K562 (cell line): ENCODE measurements around the gene RPL27. TPM values are rescaled to one million over a fixed set of nuclear protein-coding genes. Genes with fewer than 3 reads are reported as not detected.
A peak's percentile ranks its signal among the peaks of the same experiment; 100 is the strongest.

Source experiments
- C11orf30 ChIP-seq: fragments of 450-650 bp; IDR thresholded peaks from 2 replicates; pipeline ENCODE4 v1.6.1; 2016; ENCODE audit warnings: low read depth, mild to moderate bottlenecking
- CREB1 ChIP-seq, 2 experiments: sonication (generic) in 1 of 2; formaldehyde crosslinking in 1 of 2; IDR thresholded peaks; 2 replicates each; pipeline versions ENCODE4 v1.6.1 to v1.8.0; 2012 to 2022; ENCODE audit warnings: inconsistent platforms in 1 of 2, mild to moderate bottlenecking in 1 of 2, missing genetic modification reagents in 1 of 2, moderate library complexity in 1 of 2
- CREB3 ChIP-seq: fragments of 450-650 bp; conservative IDR thresholded peaks from 2 replicates; pipeline ENCODE4 v1.6.1; 2016; ENCODE audit warnings: missing genetic modification characterization, low read depth, mild to moderate bottlenecking, missing compliant biosample characterization, moderate library complexity
- CREM ChIP-seq: IDR thresholded peaks from 2 replicates; pipeline ENCODE4 v1.6.1; 2014; ENCODE audit warnings: antibody characterized with exemption, low read depth
- E2F6 ChIP-seq, 2 experiments: IDR thresholded peaks; 2 replicates each; pipeline ENCODE4 v1.6.1; 2011; ENCODE audit warnings: borderline replicate concordance in 1 of 2, control low read depth in 1 of 2, low read depth in 1 of 2, low read length in 1 of 2, mild to moderate bottlenecking in 1 of 2, mixed read lengths in 1 of 2, moderate library complexity in 1 of 2; ENCODE audit not compliant: insufficient read depth in 1 of 2, insufficient read length in 1 of 2, poor library complexity in 1 of 2, severe bottlenecking in 1 of 2; ENCODE audit errors: extremely low read depth in 1 of 2
- ILK ChIP-seq: fragments of 450-650 bp; IDR thresholded peaks from 2 replicates; pipeline ENCODE4 v1.6.1; 2016; ENCODE audit warnings: missing genetic modification characterization, low read depth, mild to moderate bottlenecking, missing compliant biosample characterization, moderate library complexity, borderline replicate concordance
- LCOR ChIP-seq: sonication (generic); formaldehyde crosslinking; IDR thresholded peaks from 2 replicates; pipeline ENCODE4 v1.8.0; 2022; ENCODE audit warnings: mild to moderate bottlenecking, missing genetic modification reagents
- LEF1 ChIP-seq: fragments of 450-650 bp; IDR thresholded peaks from 2 replicates; pipeline ENCODE4 v1.6.1; 2016; ENCODE audit warnings: mild to moderate bottlenecking
- NRF1 ChIP-seq, 2 experiments: fragments of 450-650 bp; IDR thresholded peaks in 1 of 2; conservative IDR thresholded peaks in 1 of 2; 2 replicates each; pipeline ENCODE4 v1.6.1; 2014; ENCODE audit warnings: mild to moderate bottlenecking in 2 of 2
- PHF8 ChIP-seq: fragments of 200-600 bp; sonication (generic); IDR thresholded peaks from 2 replicates; pipeline ENCODE4 v1.6.1; 2012; ENCODE audit warnings: mixed run types, mild to moderate bottlenecking, inconsistent platforms, low read length, moderate library complexity, borderline replicate concordance
- RCOR1 ChIP-seq, 2 experiments: IDR thresholded peaks; 2 replicates each; pipeline ENCODE4 v1.6.1; 2012; ENCODE audit warnings: low read depth in 2 of 2, low read length in 2 of 2, borderline replicate concordance in 1 of 2, improper control_type of control experiment in 1 of 2
- RNF219 ChIP-seq: fragments of 250-450 bp; sonication (Bioruptor Pico); IDR thresholded peaks from 2 replicates; pipeline ENCODE4 v1.5.0; 2022; ENCODE audit warnings: mild to moderate bottlenecking
- TFAM ChIP-seq: fragments of 250-450 bp; sonication (Bioruptor Pico); conservative IDR thresholded peaks from 2 replicates; pipeline ENCODE4 v1.5.0; 2021; ENCODE audit warnings: mild to moderate bottlenecking, moderate library complexity
- TGIF2 ChIP-seq: sonication (generic); formaldehyde crosslinking; IDR thresholded peaks from 2 replicates; pipeline ENCODE4 v1.8.1; 2022; ENCODE audit warnings: mild to moderate bottlenecking, missing genetic modification reagents, moderate library complexity
- ZNF253 ChIP-seq: fragments of 250-450 bp; sonication (Bioruptor Pico); conservative IDR thresholded peaks from 2 replicates; pipeline ENCODE4 v1.6.1; 2021; ENCODE audit warnings: mild to moderate bottlenecking
- ZNF282 ChIP-seq: sonication (generic); formaldehyde crosslinking; IDR thresholded peaks from 2 replicates; pipeline ENCODE4 v1.8.1; 2023; ENCODE audit warnings: missing genetic modification reagents
- polyA plus RNA-seq, 8 experiments: library from polyadenylated mRNA; depleted of rRNA in 4 of 8; stranded (reverse) in 5 of 8; unstranded in 3 of 8; fragments of >200 nt; fragmentation: Nextera tagmentation in 2 of 8; fragmentation: Illumina TruSeq in 1 of 8; extraction: Ambion mirVana in 2 of 8; extraction: Trizol in 1 of 8; gene quantifications; 2 replicates each; pipeline versions ENCODE4 v1.2.1 to v1.2.3, GENCODE V29; 2011 to 2014; ENCODE audit warnings: inconsistent platforms in 1 of 8, missing spikeins in 1 of 8
- total RNA-seq, 7 experiments: library from RNA; depleted of rRNA in 6 of 7; stranded (reverse); fragments of >200 nt in 6 of 7; fragmentation: Illumina TruSeq in 2 of 7; extraction: Trizol in 2 of 7; gene quantifications; 2 replicates each; pipeline versions ENCODE4 v1.2.1 to v1.2.3, GENCODE V29; 2011 to 2021; ENCODE audit warnings: low replicate concordance in 1 of 7
- TF ChIP-seq, protein P1 (sequence below): sonication (generic); formaldehyde crosslinking; IDR thresholded peaks from 2 replicates; pipeline ENCODE4 v1.4.0; 2020; ENCODE audit warnings: mild to moderate bottlenecking, missing genetic modification reagents

Gene RPL27
- total and polyA plus RNA-seq, 9 of the 15 experiments (the other 6 are each of a cell fraction or from before 2014, with no cell fraction given) = 1,539 to 6,155 (median 3,710) TPM

GRCh38 chr17:42979511-42980273, 18.5 kb upstream of the RPL27 start, which contains the start of gene PTGES3L (continued):
- TF ChIP-seq TGIF2 (CRISPR knock-in tag) = no peak
- no peak for TF ChIP-seq ZNF253 (CRISPR knock-in tag)
- TF ChIP-seq NRF1 (conservative IDR thresholded peaks at IDR 0.05 in 1 of 2, IDR thresholded peaks at IDR 0.05 in 1 of 2) = no peak; a peak in 1 of 4 replicates
- no peak for TF ChIP-seq ZNF282 (CRISPR knock-in tag)
- no peak for TF ChIP-seq PHF8
- TF ChIP-seq LEF1 = peak; percentile 42; the same call in 1 of the 2 replicates
- TF ChIP-seq CREB3 = no peak
- no peak for TF ChIP-seq TFAM
- TF ChIP-seq E2F6 (IDR thresholded peaks at IDR 0.05; ENCODE audit: borderline replicate concordance in 1 of 2, extremely low read depth in 1 of 2, insufficient read depth in 1 of 2, insufficient read length in 1 of 2, low read depth in 1 of 2, low read length in 1 of 2, poor library complexity in 1 of 2, severe bottlenecking in 1 of 2) = peak; percentile 56 to 63
- TF ChIP-seq RCOR1 (IDR thresholded peaks at IDR 0.05; ENCODE audit: borderline replicate concordance in 1 of 2, low read depth in 2 of 2, low read length in 2 of 2) = no peak
- no peak for TF ChIP-seq RNF219 (CRISPR knock-in tag)
- TF ChIP-seq, protein P1, sequence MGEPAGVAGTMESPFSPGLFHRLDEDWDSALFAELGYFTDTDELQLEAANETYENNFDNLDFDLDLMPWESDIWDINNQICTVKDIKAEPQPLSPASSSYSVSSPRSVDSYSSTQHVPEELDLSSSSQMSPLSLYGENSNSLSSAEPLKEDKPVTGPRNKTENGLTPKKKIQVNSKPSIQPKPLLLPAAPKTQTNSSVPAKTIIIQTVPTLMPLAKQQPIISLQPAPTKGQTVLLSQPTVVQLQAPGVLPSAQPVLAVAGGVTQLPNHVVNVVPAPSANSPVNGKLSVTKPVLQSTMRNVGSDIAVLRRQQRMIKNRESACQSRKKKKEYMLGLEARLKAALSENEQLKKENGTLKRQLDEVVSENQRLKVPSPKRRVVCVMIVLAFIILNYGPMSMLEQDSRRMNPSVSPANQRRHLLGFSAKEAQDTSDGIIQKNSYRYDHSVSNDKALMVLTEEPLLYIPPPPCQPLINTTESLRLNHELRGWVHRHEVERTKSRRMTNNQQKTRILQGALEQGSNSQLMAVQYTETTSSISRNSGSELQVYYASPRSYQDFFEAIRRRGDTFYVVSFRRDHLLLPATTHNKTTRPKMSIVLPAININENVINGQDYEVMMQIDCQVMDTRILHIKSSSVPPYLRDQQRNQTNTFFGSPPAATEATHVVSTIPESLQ = no peak
- TF ChIP-seq CREB1 (IDR thresholded peaks at IDR 0.05) = no peak; the same call in 1 of the 2 replicates
- no peak for TF ChIP-seq CREB1 (CRISPR knock-in tag; IDR thresholded peaks at IDR 0.05)
- no peak for TF ChIP-seq ILK (tag)
- TF ChIP-seq LCOR (CRISPR knock-in tag) = 0 out of 2 replicates have a peak, but pooled peaks have one; percentile 37
- TF ChIP-seq CREM = 0 out of 2 replicates have a peak, but pooled peaks have one; percentile 7
- TF ChIP-seq C11orf30 = no peak
